Stimulated activated CD4-positive, alpha-beta T cell treated with anti-CD3 and anti-CD28 coated beads, Interleukin-2, amount 100 ng/mL, for 24 hours (primary cell): ENCODE measurements around the gene MXD1.

Source experiments
- DNase-seq, 2 donors: peaks; one replicate each; pipeline ENCODE4 v3.0.0-alpha.2; 2020

MXD1 gene

GRCh38 chr2:69955029-69955428, 40.1 kb downstream of the MXD1 start:
- DNase-seq, result no peak

GRCh38 chr2:69956475-69956979, 41.6 kb downstream of the MXD1 start:
- no peak for DNase-seq

GRCh38 chr2:69957965-69958364, 43.1 kb downstream of the MXD1 start:
- DNase-seq, result no peak

DNA sequence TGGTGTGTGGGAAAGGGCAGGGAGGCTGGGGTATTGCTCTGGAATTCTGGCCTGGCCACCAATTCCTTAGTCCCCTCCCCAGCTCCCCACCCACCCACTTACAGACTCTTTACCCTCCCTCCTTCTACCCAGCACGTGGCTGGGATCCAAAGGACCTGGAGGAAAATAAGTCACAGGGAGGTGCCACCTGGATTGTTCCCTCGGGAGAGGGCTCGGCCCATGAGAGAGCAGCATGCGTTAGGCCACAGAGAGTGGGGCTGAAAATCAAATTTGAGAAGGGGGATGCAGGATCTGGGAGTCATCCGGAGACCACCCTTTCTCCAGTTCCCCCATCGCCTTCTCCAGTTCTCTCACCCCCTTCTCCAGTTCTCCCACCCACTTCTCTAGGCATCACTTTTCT, 43.6 kb downstream of the MXD1 start:
- DNase-seq, result no peak

DNA sequence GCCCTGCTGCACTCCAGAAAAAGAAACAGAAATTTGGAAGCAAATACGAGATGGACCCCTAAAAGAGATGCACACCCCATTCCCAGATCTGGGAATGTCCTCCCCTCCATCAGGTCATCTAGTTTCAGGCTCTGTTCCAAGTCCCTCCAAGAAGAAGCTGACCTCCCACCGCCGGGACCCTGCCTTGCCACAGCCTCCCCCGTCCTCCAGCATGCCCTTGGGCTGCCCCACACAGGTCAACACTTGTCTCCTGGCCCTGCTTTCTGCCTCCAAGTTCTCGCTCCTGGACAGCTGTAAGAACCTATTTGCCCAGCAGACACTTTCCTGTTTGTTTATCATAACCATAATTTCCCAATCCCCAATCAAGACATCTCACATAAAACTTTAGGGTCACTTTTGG, 44.5 kb downstream of the MXD1 start:
- DNase-seq, result no peak

DNA sequence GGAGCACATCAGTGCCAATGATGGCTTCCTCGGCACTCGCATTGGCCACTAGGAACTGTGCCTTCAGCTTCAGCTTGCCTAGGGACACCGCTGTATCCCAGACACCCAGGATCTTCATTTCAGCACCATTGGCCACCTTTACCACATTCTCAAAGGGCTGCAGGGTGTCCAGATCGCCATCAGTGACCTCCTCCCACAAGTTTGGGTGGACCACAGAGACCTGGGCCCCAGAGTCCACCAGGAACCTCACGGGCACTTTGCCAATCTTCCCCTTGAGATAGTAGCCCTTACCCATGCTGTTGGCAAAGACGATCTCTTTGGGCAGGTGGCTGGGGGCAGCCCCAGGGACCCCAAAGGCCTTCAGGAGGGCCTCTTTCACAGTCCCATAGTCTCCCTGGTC, 45.9 kb downstream of the MXD1 start:
- DNase-seq, result no peak

DNA sequence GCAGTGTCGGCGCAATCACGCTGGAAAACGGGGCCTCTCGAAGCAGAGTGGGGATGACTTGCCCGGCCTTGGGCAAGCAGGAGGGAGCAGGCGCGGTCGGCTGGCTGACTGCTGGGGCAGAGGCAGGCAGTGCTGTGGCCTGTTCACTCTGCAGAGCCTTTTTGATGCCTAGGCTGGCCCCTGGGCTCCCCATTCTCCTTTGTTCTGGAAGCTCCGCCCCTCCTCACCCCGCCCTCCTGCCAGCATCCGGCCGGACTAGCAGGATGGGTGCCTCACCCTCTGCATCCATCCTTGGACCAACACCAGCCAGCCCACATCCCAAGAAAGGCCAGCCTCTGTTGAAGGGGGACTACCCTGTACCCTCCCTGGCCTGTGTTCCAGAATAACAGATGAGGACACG, 46.6 kb downstream of the MXD1 start, which contains the start of gene ASPRV1:
Gene ASPRV1, minus strand, starts transcription at position 136 of the 400 bp plus-strand sequence. CDS start 195 bp downstream, outside the sequence.
- DNase-seq, result no peak

- DNase-seq, result no peak
Measured at GRCh38 chr2:69962986-69963730, 48.2 kb downstream of the MXD1 start.

- DNase-seq, result no peak
Measured at GRCh38 chr2:69964353-69964841, 49.5 kb downstream of the MXD1 start.

DNA sequence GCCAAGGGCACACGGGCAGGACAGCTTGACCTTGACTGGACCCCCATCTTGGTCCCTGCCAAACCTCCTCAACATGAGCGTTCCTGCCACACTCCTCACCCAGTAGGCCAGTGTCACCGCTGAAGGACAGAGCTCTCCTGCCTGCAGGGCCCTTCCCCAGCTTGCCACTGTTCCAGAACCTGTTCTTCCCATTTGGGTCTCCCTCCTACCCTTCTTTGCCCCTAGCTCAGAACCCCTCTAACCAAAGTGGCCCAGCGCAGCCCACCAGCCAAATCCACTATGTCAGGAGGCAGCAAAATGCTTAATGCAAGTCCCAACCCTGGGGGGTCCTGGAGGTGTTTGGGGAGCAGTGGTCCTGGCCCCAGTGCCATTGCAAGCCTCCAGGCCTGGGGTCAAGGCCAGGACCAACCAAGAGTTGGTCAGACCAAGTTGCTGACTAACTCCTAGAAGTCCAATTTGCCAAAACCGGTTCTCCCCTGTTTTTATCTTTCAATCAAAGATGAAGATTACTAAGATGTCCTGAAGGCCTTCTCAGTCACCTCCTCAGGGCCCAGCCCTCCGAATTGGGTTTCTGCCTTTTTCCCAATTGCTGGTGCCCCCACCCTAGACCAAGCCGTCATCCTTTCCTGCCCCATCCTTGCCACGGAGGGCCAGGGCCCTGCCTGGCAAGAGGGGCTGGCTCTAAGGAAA, 51.0 kb downstream of the MXD1 start:
- no peak for DNase-seq

DNA sequence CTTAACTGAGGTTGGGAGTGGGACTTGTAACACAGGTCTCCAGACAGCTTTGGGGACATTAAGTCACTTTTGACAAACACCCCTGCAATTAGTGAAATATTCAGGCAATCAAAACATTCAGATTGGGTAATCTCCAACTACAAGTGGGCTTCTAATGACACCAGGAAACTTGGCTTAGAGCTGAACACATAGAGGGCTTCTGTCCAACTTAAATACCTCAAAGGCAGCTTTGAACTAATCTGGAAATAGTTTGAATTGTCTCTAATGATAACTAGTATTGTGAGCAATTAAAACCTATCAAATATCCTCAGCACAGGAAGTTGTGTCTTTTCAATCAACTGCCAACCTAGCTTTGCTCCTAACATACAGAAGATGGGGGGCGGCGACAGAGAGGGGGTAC, 51.6 kb downstream of the MXD1 start:
- no peak for DNase-seq

DNA sequence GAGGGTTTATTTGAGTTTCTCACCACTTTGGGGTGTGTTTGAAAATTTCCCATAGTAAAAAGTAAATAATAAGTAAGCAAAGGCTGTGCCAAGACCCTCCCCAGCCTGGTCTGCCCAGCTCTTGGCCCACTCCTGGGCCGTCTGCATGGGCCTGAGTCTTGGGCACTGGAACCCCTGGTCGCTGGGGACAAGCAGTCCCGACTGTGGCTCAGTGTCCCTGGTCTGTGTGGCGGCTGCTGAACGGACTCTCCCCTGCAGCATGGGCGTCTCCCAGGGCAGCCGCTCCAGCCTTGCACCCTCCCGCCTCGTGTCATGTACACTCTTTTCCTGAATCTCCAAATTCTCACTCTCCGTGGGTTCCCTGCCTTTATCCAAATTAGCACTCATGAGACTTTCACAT, 53.7 kb downstream of the MXD1 start:
- no peak for DNase-seq

- no peak for DNase-seq
Measured at GRCh38 chr2:69969126-69969983, 54.4 kb downstream of the MXD1 start.

DNA sequence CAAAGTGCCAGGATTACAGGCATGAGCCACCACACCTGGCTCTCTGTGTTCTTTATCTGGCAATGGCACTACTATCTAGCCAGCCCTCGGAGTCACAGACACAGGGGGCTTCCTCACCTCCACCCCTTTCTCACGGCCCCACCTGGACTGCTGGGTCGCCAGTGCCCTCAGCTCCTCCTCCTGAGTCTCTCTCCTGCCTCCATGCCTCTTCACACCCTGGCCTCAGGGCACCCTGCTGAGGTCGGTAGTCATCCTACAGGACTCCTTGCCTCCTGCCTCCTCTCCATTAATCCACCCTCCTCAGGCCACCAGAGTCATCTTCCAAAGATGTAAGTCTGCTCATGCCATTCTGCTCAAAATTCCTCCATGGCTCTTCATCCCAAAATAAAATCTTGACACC, 55.1 kb downstream of the MXD1 start:
- DNase-seq, result no peak

- no peak for DNase-seq
Measured at GRCh38 chr2:69972822-69973221, 57.9 kb downstream of the MXD1 start.

- no peak for DNase-seq
Measured at GRCh38 chr2:69973335-69973735, 58.4 kb downstream of the MXD1 start.

GRCh38 chr2:69975136-69975852, 60.4 kb downstream of the MXD1 start:
- DNase-seq, result no peak

DNA sequence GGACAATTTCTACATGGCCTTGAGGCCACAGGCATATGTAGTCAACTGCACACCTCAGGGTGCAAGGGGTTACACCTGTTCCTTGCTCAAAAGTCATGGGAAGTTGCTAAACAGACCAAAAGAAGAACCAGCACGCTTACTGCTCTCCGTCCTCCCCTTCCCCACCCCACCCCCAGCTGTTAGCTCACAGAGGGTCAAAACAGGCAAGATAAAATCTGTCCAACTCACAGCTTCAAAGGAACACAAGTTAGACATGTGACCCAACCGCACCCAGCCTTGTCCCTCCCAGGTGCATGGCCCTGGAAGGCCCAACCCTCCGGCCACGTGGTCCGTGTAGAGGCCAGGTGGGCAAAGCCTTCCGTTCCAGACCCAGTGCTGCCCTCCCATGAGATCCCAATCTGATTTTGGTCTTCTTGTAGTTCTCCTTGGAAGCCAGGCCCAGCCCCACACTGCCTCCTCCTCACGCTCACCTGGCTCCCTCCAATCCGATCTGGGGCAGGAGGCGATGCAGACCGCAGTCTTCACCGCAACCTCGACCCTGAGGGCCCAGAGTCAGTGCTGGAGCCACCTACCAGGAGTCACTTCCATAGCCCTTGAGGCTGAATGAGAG, 61.0 kb downstream of the MXD1 start:
- no peak for DNase-seq

DNA sequence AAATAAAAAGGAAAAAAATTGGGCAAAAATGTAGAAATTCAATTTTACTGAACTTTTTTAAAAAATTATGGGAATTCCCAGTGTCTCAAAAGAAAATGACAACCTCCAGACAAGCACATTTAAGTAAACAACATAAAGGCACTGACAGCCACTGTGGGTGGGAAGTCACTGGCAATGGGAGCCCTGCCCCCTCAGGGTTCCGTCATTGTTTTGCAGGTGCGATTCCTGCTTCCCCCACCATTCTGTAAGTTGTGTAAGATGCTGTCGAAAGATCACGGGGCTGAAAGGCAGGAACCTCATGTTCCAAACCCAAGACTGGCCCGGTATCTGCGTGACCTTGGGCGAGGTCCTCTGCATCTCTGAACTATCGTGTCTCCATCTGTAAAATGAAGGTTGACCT, 62.3 kb downstream of the MXD1 start:
- DNase-seq, result no peak

- no peak for DNase-seq
Measured at GRCh38 chr2:69977906-69978482, 63.1 kb downstream of the MXD1 start.
